Activated naive CD4-positive, alpha-beta T cell treated with anti-CD3 and anti-CD28 coated beads, Interleukin-2, amount 50 U/mL, for 72 hours (primary cell): Measurements from ENCODE around the gene ST6GAL1. TPM values are rescaled to one million over a fixed set of nuclear protein-coding genes. Genes with fewer than 3 reads are reported as not detected.

ENCODE experiments used
- total RNA-seq, 2 donors: library from RNA; stranded (reverse); gene quantifications; one replicate each; pipeline ENCODE4 v1.2.3, GENCODE V29; 2022

ST6GAL1 gene
- total RNA-seq, 2 donors from 2014 or later: 32.0 to 96.6 TPM

Other genes with a start within 250 kb of the ST6GAL1 start
- not detected for gene KNG1, start 213.2 kb upstream of the ST6GAL1 start, total RNA-seq
- 100 to 1,000 TPM; 430 to 499 TPM for gene EIF4A2, start 146.9 kb upstream of the ST6GAL1 start, total RNA-seq
- gene RFC4, start 124.0 kb upstream of the ST6GAL1 start, total RNA-seq: 100 to 1,000 TPM; 121 to 145 TPM
- gene ADIPOQ, start 87.8 kb upstream of the ST6GAL1 start, total RNA-seq: not detected
- 10 to 100 TPM; 15.5 to 19.3 TPM for gene RPL39L, start 209.0 kb downstream of the ST6GAL1 start, total RNA-seq